Activated T-cell treated with anti-CD3 and anti-CD28 coated beads for 24 hours (primary cell): Measurements from ENCODE around the gene GYPC.
"Not testable (repeated sequence)": the region's sequence is repeated elsewhere in the genome, so short reads cannot be mapped to it uniquely, and the experiment has no call there.

Experiments used
- DNase-seq: peaks from one replicate; pipeline ENCODE4 v3.0.0-alpha.2; 2020; ENCODE audit warnings: low read depth

Gene GYPC

DNA sequence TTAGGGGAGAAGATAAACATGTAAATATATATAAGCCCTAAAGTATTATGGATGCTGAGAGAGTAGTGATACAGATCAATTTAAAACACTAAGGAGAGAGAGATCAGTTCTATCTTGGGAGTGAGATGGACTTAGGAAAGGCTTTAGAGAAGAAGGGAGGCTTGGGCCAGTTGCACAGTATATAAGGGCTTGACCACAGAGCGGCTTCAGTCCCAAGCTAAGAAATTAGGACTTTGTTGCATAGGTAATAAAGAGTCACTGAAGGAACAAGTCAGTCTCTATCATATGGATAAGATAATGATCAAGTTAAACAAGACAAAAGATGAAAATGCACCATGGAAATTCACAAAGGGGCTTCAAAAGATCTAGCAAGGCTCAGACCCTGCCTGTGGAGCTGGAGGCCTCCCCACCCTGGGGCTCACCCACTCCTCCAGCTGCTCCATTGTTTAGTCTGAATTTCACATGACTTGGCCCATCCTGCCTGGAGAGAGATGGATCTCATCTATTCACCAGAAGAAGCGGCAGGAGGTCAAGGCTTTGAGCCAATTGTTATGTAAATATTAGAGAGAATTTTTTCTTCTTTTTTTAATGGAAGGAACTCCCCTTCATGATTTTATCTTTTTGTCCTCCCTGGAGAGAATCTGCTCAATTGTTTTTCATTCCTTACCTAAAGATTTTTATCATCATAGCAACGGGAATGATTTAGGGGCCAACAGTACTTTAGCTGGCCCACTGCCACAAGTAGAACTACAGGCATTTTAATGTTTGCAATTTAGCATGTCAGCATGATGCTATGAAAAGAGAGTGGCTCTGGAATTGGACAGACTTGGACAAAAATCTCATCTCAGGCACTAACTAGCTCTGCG is 44.0 kb downstream of the GYPC start:
- DNase-seq = no peak

DNA sequence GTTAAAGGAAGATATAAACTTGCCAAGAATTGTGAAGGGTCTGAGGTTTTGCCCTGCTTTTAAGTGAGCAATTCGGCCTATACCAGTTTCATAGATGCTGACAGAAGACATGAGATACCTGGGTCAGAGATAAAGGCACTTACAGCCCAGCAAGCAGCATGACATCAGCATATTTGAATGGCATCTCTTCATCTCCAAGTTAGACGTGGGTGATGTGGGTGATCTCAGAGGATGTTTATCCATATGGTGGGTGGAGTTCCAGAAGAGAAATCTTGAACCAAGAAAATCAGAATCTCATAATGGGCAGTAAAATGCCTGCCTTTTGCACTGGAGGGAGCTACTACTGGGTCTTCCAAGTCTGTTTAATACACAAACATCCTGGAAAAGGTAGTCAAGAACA is 44.7 kb downstream of the GYPC start:
- no peak for DNase-seq

DNA sequence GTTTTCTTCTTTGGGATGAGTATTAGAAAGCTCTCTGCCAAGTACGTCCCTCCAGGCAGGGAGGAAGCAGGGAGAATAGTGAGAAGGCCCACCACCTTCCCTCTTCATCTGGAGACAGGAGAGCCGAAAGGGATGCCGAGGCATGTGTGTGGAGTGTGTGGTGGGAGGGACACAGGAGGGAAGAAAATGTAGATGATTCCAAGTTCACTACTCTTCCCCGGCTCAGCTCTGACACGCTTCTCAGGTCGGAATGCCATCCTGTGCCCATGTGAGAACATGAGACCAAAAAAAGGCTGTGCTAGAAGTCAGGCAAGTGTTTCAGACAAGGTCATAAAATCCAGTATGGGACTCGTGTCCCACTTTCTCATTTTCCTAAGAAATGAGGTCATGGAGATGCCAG is 47.4 kb downstream of the GYPC start:
- no peak for DNase-seq

DNA sequence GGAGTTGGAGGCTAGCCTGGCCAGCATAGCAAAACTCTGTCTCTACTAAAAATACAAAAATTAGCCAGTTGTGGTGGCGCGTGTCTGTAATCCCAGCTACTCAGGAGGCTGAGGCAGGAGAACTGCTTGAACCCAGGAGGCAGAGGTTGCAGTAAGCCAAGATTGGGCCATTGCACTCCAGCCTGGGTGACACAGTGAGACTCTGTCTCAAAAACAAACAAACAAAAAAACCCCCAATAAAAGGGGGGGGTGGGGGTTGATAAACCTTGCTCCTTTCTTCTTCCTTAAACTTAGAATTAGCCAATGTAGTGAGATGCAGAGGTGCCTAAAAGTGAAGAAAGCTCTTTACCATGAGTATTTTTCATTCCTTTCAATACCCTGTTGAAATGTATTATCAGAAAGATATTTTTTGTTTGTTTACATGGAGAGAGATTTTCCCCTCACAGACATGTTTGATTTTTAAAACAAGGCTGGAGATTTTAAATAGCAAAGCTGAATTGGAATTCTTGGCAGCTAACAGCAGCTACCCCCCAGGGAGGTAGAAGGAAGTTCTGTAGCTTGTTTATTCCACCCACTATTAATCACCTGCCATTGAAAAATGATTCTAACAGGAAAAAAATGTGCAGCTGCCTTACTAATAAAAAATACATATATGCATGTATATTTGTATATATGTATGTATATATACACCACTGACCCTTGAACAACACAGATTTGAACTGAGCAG is 48.6 kb downstream of the GYPC start:
- DNase-seq = no peak

DNA sequence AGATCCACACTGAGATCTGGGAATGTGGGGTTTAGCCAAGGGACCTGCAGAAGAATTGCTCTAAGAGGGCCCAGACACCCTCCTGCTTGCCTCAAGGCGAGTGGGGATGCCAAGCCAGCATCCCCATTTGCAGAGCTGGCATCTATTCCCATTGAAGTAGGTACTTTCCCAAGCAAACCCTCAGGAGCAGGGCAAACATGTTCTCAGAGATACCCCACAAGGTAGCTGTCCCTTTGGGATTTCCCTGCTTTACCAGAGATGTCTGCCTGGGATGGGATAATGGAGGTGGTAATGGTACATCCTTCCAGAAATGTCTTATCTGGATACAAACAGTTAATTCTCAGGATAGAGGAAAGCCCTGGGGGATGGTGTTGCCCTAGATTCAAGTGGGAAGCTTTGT is 51.2 kb downstream of the GYPC start:
- no peak for DNase-seq

- DNase-seq = no peak
These were observed 52.0 kb downstream of the GYPC start for GRCh38 chr2:126707941-126708340.

DNA sequence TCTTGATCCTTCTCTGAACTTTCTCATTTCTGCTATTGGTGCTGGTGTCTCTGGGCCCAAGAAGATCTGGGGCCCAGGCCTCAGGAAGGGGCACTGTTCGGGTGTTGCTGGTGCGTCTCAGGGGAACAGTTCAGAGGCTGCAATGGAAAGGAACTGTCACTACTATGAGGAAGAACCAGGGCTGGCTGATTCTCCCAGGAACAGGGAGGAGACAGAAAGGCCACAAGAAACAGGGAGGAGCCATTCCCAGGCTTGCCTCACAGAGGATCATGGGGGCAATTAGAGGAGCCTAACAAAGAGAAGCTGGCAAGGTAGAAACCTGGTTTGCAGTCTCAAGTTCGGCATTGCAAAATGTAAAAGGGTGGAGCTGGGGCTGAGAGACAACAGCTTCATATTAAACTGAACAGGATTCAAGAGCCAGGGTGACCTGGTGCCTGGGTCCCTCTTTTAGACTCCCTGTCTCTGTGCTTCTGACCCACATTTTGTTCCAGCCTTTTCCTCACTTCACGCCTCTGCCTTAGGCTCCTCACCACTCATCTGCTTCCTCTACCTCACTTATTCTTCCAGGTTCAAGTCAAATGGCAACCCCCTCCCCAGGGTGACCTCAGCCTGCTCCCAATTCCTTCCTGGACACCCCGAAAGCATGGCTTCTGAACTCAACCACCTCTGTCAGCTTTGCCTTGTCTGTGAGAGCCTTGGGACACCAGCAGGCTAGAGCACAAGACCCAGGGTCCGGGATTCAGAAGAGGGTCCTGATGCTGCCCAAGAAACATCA is 58.4 kb downstream of the GYPC start:
- no peak for DNase-seq

- no peak for DNase-seq
These were observed 59.2 kb downstream of the GYPC start for GRCh38 chr2:126715111-126715510.

DNA sequence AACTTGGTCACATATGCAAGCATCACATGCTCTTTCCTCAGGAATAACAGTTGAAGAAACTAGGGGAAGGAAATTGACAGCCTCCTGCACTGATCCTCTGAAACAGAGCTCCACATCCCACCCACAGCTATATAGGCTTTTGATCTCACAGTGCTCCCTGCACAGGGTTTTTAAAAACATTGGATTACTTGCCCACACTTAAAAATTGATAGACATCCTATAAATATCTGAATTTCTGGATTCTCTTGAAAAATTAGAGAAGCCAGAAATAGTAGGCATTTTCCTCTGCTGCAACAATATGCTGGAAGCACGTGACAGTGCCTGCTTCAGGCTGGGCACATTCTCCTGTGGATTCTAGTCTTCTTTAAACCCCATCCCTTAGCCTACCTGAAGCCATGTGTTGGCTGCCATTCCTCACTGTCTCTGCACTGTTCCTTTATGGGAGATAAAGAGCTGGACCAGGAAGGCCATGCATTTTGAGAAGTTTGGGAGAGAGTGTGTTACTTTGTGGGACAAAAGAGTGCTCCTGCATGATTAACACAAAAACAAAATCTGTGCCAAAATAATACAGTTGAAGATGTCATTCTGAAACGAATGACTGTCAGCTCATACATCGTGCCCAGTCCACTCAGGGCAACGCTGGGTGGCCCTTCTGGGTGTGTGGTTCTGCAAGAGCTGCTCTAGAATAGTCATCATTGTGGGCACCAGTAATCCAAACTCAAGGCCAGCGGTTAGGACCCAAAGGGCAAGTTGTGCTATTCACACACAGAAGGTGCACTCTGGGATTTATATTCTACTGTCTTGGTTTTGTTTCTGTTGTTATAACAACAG is 59.8 kb downstream of the GYPC start:
- DNase-seq = no peak

DNA sequence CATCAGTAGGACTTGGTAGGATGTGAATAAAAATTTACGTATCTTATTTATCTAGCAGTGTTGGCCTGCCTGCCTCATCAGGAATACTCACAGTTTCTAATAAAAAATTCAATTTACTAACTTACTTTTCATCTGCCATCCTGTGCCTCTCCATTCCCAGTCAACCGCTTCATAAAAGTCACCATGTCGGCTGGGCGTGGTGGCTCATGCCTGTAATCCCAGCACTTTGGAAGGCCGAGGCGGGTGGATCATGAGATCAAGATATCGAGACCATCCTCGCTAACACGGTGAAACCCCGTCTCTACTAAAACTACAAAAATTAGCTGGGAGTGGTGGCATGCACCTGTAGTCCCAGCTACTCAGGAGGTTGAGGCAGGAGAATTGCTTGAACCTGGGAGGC is 61.3 kb downstream of the GYPC start:
- not testable (repeated sequence) for DNase-seq

DNA sequence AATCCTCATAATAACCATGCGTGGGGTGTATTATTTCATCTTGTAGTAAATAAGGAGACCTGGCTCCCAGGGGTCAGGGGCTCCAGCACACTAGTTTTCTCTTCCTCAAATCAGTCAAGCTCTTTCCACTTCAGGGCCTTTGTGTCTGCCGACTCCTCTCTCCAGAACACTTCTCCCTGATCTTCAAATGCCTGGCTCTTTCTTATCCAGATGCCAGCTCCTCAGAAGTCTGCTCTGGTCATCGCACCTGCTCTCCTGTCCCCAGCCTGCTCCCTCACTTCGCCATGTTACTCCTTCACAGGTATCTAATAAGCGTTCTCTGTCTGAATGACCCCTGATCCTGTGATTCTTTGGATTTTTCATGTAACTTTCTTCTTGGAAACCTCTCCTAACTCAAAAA is 62.0 kb downstream of the GYPC start:
- no peak for DNase-seq

DNA sequence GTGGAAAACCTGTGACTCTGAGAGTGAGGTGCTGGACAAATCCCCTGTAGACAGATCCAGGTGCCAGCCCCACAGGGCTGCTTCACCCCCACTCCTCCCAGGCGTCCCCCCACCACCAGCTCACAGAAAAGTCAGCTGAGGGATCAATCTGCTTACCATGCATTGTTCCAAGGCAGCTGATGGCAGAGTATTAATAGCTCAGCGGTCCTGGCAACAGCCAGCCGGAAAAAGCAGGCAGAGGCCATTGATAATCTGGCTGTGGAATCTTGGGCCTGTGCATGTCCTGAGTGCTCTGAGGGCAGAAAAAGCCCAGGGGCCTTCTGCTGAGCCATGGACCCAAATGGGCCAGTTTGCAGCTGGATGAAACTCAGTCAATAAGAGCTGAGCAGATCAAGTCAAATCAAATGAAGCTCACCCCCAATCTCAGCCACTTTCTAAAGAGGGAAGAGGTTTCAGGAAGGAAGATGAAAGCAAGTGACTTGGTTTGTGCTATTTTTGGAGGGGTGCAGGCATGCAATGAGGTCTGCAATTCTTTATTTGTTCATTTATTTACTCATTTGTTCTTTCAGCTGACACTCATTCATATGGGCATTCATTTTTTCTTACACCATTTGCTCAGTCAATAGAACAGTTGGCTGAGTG is 63.4 kb downstream of the GYPC start:
- DNase-seq = no peak

DNA sequence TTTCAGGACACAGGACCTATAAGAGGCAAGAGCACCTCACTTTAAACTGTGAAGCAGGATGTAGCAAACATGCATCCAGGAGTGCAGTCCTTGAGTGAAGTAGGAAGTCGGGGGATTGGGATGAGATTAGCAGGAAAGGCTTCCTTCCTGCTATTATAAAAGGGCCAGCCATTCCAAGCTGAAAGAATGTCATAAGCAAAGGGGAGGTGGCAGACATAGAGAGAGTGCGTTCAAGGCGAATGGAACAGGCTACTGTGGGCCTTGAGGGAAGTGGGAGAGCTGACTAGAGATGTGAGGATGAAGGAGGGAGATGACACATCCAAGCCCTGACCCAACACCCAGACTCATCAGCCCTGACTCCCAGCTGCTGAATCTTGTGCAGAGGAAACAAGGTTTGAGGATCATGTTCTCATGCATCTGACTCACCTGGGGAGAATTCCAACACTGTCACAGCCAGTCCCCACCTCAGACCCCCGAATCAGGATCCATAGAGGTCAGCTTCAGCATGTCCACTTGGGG is 63.9 kb downstream of the GYPC start:
- no peak for DNase-seq

- DNase-seq = no peak
These were observed 64.7 kb downstream of the GYPC start for GRCh38 chr2:126720638-126721037.

GRCh38 chr2:126722081-126722480 is 66.1 kb downstream of the GYPC start:
- DNase-seq = no peak

DNA sequence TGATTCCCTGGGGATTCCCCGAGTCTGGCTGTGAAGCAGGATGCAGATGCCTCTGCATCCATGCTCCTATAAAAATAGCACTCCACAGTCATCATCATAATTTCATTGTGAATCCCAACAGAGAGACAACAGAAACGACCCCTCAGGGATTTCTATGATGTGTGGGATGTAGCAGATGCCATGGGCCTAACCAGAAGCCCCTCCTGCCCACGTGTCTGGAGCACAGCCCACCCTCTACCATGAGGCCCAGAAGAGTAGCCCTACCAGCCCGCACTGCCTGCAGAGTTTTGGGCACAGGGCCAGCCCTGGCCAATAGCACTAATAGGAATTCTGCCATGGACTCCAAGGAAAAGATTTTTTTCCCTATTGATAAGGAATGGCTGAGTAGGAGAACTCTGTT is 66.6 kb downstream of the GYPC start:
- DNase-seq = no peak

DNA sequence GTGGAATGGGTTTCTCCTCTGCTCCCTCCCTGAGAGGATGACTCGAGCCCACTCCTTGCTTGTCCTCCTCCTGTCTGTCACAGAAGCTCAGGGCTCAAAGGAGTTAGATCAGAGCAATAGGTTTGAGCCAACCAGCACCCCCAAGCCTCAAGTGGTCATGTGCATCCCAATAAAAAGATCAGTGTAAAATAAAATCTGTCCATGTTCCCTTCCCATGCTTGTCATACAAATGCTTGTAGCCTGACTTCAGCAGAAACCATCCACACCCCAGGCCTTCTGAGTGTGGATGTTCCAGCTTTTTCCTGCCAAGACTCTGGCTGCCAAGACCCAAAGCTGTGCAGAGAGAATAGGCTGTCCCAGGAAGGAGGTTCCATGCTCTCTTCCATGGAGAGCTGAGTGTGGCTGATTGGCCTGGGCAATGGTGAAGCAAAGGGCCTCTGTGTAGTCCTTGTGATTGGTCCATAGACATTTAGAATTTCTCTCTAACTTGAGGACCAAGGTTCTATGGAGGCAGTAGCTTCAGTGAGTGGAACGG is 67.4 kb downstream of the GYPC start:
- no peak for DNase-seq

DNA sequence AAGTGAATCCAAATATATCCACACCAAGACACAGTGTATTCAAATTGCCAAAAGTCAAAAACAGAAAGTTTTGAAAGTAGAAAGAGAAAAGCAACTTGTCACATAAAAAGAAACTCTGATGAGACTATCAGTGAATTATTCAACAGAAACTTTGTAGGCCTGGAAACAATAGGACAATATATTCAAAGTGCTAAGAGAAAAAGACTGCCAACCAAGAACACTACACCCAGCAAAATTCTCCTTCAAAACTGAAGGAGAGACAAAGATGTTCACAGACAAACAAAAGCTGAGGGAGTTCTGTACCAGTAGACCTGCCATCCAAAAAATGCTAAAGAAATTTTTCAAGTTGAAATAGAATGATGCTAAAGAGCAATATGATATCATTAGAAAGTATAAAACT is 69.6 kb downstream of the GYPC start:
- DNase-seq = no peak

DNA sequence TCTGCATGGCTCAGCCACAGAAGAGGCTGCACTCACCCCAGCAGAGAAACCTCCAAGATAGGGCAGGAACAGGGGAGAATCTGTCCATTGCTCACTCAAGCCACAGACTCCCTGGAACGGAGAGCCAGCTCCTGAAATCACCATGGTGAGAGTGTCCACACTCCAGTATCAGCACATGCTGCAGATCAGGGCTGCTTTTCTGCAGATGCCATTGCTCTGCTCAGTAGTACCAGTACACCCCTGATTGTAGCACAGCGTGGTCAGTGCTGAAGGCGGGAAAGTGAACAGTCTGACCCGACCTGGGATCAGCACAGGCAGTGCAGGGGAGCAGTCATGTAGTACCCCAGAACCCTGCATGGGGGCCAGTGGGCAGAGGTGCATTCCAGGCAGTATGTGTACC is 73.9 kb downstream of the GYPC start:
- no peak for DNase-seq

GRCh38 chr2:126730655-126731054 is 74.7 kb downstream of the GYPC start:
- no peak for DNase-seq

GRCh38 chr2:126731353-126731752 is 75.4 kb downstream of the GYPC start:
- no peak for DNase-seq
